GM12878 (cell line): ENCODE results near the gene GLP1R. TPM values are rescaled to one million over a fixed set of nuclear protein-coding genes. Genes with fewer than 3 reads are reported as not detected.

ENCODE experiments used
- ATAC-seq: fragments of 200-7000 bp; cut with Tn5 transposase; 3 replicates; pipeline ENCODE4 v1.9.1; 2020; ENCODE audit warnings: mild to moderate bottlenecking, moderate library complexity
- BruUV-seq: library from RNA; stranded (reverse); fragments of 400-500 nt; replicated peaks from 2 replicates; lab custom pipeline; 2021; lab: Mats Ljungman, UMichigan
- CTCF ChIA-PET: fragments of 300-600 bp; sonication (Branson Sonifier 250); formaldehyde crosslinking; extraction: SDS; loops from one replicate; lab custom pipeline; 2021; ENCODE audit warnings: inconsistent platforms; lab: Yijun Ruan, JAX
- POLR2A ChIA-PET: fragments of 350-600 bp; formaldehyde crosslinking; extraction: SDS; loops from one replicate; lab custom pipeline; 2021; ENCODE audit warnings: inconsistent platforms; lab: Charles Lee
- RAD21 ChIA-PET: fragments of 300-600 bp; sonication (Branson Sonifier 250); formaldehyde crosslinking; loops from one replicate; lab custom pipeline; 2023; ENCODE audit warnings: antibody characterized with exemption; ENCODE audit not compliant: unreplicated experiment; lab: Charles Lee
- SMC1A ChIA-PET: fragments of 300-600 bp; sonication (Branson Sonifier 250); formaldehyde crosslinking; loops from one replicate; lab custom pipeline; 2023; ENCODE audit not compliant: unreplicated experiment, uncharacterized antibody; lab: Charles Lee
- DNase-seq: peaks from one replicate; pipeline ENCODE4 v3.0.0-alpha.2; 2011; ENCODE audit warnings: low read depth, low spot score
- FAIRE-seq: peaks from 3 replicates; lab custom pipeline; 2011; peaks lifted over from hg19 to GRCh38; lab: Jason Lieb, UNC
- H2AFZ ChIP-seq: 2 replicates; pipeline ENCODE4 v1.6.0; 2011; ENCODE audit warnings: low read depth, low read length, control low read depth; ENCODE audit not compliant: control insufficient read depth
- H3K27ac ChIP-seq: 2 replicates; pipeline ENCODE4 v1.5.1; 2011; ENCODE audit warnings: control low read depth; ENCODE audit not compliant: control insufficient read depth, insufficient read depth
- H3K27me3 ChIP-seq, 2 experiments: replicated peaks in 1 of 2; 2 replicates each; pipeline versions ENCODE4 v1.6.0 to v1.6.1; 2011; ENCODE audit warnings: low read length in 1 of 2; ENCODE audit not compliant: control insufficient read depth in 2 of 2, insufficient read depth in 2 of 2
- H3K36me3 ChIP-seq, 2 experiments: 2 replicates each; pipeline ENCODE4 v1.5.1; 2011; ENCODE audit warnings: low read length in 1 of 2; ENCODE audit not compliant: control insufficient read depth in 2 of 2, insufficient read depth in 2 of 2
- H3K4me1 ChIP-seq: 2 replicates; pipeline ENCODE4 v1.6.1; 2011; ENCODE audit warnings: mild to moderate bottlenecking, low read length, moderate library complexity, mixed read lengths; ENCODE audit not compliant: control insufficient read depth, insufficient read depth
- H3K4me2 ChIP-seq: 2 replicates; pipeline ENCODE4 v1.6.0; 2011; ENCODE audit warnings: control low read depth; ENCODE audit not compliant: control insufficient read depth, insufficient read depth
- H3K4me3 ChIP-seq: fragments of 200-600 bp; sonication (generic); 2 replicates; pipeline ENCODE4 v1.5.1; 2016
- H3K79me2 ChIP-seq: 2 replicates; pipeline ENCODE4 v1.6.0; 2011; ENCODE audit warnings: low read length; ENCODE audit not compliant: control insufficient read depth, insufficient read depth
- H3K9ac ChIP-seq: 2 replicates; pipeline ENCODE4 v1.8.0; 2011; ENCODE audit warnings: low read length, control low read depth, mixed read lengths; ENCODE audit not compliant: control insufficient read depth, insufficient read depth
- H3K9me3 ChIP-seq: replicated peaks from 3 replicates; pipeline ENCODE4 v1.5.1; 2011; ENCODE audit warnings: mild to moderate bottlenecking, low read length; ENCODE audit not compliant: control insufficient read depth, insufficient read depth
- H4K20me1 ChIP-seq: 2 replicates; pipeline ENCODE4 v1.6.0; 2011; ENCODE audit not compliant: control insufficient read depth, insufficient read depth
- CEBPB ChIP-seq, 2 experiments: fragments of 150-350 bp in 1 of 2; IDR thresholded peaks; 2 replicates each; pipeline ENCODE4 v1.6.1; 2012 to 2014; ENCODE audit warnings: low read depth in 2 of 2, low read length in 2 of 2, borderline replicate concordance in 1 of 2, inconsistent platforms in 1 of 2
- DPF2 ChIP-seq: fragments of 450-650 bp; IDR thresholded peaks from 2 replicates; pipeline ENCODE4 v1.6.1; 2017; ENCODE audit warnings: mild to moderate bottlenecking
- KDM1A ChIP-seq: fragments of 200-600 bp; sonication (generic); IDR thresholded peaks from 2 replicates; pipeline ENCODE4 v1.6.1; 2016; ENCODE audit warnings: borderline replicate concordance
- WGBS: methylation state at CpG from one replicate; pipeline ENCODE4 v1.1.6; 2016; ENCODE audit warnings: low lambda C conversion rate; ENCODE audit not compliant: insufficient replicate concordance, insufficient coverage; ENCODE audit errors: missing lambda C conversion rate; 5-methylcytosine and 5-hydroxymethylcytosine counted together
- in situ Hi-C: fragments of 300-500 bp; cut with MboI; formaldehyde crosslinking; loops from 9 replicates; pipeline ENCODE4 v1.14.3; 2018; ENCODE audit warnings: mixed read lengths
- intact Hi-C: fragments of 100-400 bp; cut with micrococcal nuclease; formaldehyde crosslinking; loops from one replicate; pipeline ENCODE4 v1.14.2; 2022; ENCODE audit not compliant: unreplicated experiment
- polyA plus RNA-seq, 11 experiments: library from polyadenylated mRNA; depleted of rRNA in 4 of 11; unstranded in 6 of 11; stranded (reverse) in 5 of 11; fragments of >200 nt; fragmentation: Nextera tagmentation in 4 of 11; fragmentation: Illumina TruSeq in 1 of 11; extraction: Ambion mirVana in 4 of 11; extraction: Trizol in 1 of 11; gene quantifications; 1 replicate in 1 of 11; 2 replicates in 10 of 11; pipeline versions ENCODE4 v1.2.1 to v1.2.3, GENCODE V29; 2011 to 2016; ENCODE audit warnings: inconsistent platforms in 2 of 11, missing spikeins in 2 of 11, low read depth in 1 of 11
- total RNA-seq, 4 experiments: library from RNA; depleted of rRNA in 3 of 4; stranded (reverse); fragments of >200 nt in 3 of 4; fragmentation: Illumina TruSeq in 1 of 4; extraction: Trizol in 1 of 4; gene quantifications; 2 replicates each; pipeline versions ENCODE4 v1.2.1 to v1.2.3, GENCODE V29; 2013 to 2021
- TF ChIP-seq, protein P1 (sequence below): fragments of 450-650 bp; IDR thresholded peaks from 2 replicates; pipeline ENCODE4 v1.6.1; 2014; ENCODE audit warnings: mild to moderate bottlenecking

GLP1R gene
- total and polyA plus RNA-seq, 10 of the 15 experiments (the other 5 are each of a cell fraction or from before 2014, with no cell fraction given): 0.01 TPM; not detected in 9

DNA sequence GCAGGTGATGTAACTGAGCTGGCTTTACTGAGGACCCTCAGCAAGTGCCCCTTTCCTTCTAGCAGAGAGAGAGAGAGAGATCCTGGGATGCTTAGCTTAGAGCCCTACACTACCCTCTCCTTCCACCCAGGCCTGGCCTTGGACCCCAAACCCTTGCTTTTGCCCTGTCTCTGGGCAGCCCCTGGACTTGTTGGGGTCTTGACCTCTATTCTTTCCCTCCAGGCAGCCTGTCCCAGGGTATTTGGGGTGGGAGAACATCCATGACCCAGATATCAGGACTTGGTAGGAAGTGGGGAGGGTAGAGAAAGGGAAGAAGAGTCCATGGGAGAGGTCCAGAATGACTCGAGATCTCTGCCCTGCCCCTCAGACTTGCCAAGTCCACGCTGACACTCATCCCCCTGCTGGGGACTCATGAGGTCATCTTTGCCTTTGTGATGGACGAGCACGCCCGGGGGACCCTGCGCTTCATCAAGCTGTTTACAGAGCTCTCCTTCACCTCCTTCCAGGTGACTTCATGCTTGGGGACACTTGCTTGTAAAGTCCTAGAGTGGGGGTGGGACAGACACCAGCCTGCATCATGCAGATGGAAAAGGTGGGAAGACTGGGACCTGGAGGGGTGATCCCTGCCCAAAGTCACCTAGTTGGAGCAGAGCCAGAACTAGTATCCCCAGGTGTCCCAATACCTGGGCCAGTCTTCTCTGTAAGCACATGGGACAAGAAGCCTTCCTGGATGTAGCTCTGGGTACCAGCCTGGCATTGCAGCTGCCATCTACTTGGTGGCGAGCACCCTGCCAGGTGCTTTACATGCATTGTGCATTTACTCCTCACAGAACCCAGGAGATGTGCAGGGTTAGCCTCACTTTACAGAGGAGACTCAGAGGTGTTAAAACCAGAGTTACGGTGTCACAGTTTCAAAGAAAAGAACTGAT is 30.9 kb downstream of the GLP1R start:
- Histone ChIP-seq H3K27ac (no peak overlapping the region), H3K27me3 (peaks cover 0 to 2% of the 10 kb centered on the region in 2 experiments; a peak in 1 of 4 replicates), H4K20me1 (no peaks in the 10 kb centered on the region), H3K4me2 (no peak overlapping the region), H3K36me3 (no peaks in the 10 kb centered on the region), H3K9me3 (no peaks in the 10 kb centered on the region), H3K9ac (no peak overlapping the region), H3K4me3 (no peak overlapping the region), H3K4me1 (peaks cover 17% of the 10 kb centered on the region; the same call in 1 of the 2 replicates), H3K79me2 (no peaks in the 10 kb centered on the region), H2AFZ (no peak overlapping the region)
- CTCF ChIA-PET: no interaction called here
- TF ChIP-seq, protein P1, sequence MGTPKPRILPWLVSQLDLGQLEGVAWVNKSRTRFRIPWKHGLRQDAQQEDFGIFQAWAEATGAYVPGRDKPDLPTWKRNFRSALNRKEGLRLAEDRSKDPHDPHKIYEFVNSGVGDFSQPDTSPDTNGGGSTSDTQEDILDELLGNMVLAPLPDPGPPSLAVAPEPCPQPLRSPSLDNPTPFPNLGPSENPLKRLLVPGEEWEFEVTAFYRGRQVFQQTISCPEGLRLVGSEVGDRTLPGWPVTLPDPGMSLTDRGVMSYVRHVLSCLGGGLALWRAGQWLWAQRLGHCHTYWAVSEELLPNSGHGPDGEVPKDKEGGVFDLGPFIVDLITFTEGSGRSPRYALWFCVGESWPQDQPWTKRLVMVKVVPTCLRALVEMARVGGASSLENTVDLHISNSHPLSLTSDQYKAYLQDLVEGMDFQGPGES: no peak
- no peak for TF ChIP-seq CEBPB (IDR thresholded peaks at IDR 0.05; ENCODE audit: borderline replicate concordance in 1 of 2, low read depth in 2 of 2, low read length in 2 of 2)
- SMC1A ChIA-PET: no interaction called here
- DNase-seq (no peak), FAIRE-seq (no peak), ATAC-seq (no peak)
- 5% methylated on average over 8 of the region's 8 CpGs for WGBS
- RAD21 ChIA-PET: no interaction called here
- POLR2A ChIA-PET: no interaction called here
- intact Hi-C loops: no loop called here
- no TSS peak for BruUV-seq
- in situ Hi-C loops: no loop called here

DNA sequence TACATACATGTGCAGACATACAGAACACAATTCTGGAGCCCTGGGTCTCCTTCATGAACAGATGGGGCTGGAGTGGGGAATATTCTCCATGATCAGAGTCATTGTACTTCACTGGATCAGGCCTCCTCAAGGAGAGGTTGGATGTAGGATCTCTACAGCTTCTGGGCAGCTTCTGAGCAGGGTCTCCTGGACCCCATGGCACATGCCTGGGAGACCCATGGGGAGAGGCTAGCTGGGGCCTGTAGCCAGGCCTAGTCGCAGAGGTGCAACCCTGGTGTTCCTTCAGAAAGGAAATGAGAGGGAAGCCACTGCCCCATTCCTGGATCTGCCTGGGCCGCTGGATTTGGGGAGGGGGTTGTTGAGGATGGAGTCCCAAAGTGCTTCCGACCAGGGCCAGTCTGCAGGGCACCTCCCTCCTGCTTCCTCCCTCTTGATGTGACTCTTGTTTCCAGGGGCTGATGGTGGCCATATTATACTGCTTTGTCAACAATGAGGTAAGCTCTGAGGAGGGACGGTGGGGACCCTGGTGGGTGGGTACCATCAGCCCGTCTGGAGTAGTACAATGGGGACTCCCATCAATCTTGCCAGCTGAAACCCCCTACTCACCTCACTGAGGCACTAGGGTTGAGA is 31.8 kb downstream of the GLP1R start:
- ChIA-PET POLR2A (no interaction called here), SMC1A (no interaction called here)
- 32% methylated on average over 5 of the region's 5 CpGs for WGBS
- ATAC-seq (no peak), DNase-seq (no peak), FAIRE-seq (no peak)
- in situ Hi-C loops: no loop called here
- intact Hi-C loops: no loop called here
- no peaks in the 10 kb centered on the region for H3K79me2 ChIP-seq
- no peak overlapping the region for H2AFZ ChIP-seq
- H3K9me3 ChIP-seq: no peaks in the 10 kb centered on the region
- H3K4me3 ChIP-seq: no peak overlapping the region
- no TSS peak for BruUV-seq
- H4K20me1 ChIP-seq: no peaks in the 10 kb centered on the region
- no peak overlapping the region for H3K9ac ChIP-seq
- no peaks in the 10 kb centered on the region for H3K36me3 ChIP-seq
- H3K4me1 ChIP-seq: peaks cover 13% of the 10 kb centered on the region; the same call in 1 of the 2 replicates
- TF ChIP-seq DPF2: no peak
- no peak for TF ChIP-seq KDM1A
- TF ChIP-seq, all 136 proteins: peak for 0
- RAD21 ChIA-PET: no interaction called here
- Histone ChIP-seq H3K27ac (no peak overlapping the region), H3K4me2 (no peak overlapping the region), H3K27me3 (peaks cover 0 to 2% of the 10 kb centered on the region in 2 experiments; a peak in 2 of 4 replicates)
- CTCF ChIA-PET: interaction anchor here (0.5 kb wide), 1 partner anchor 11 kb away, joined by 3 read pairs; no protein-coding TSS in a partner anchor
